GM21447 (cell line): ENCODE measurements around the gene ANKRD2.
"Not testable (repeated sequence)": the region's sequence is repeated elsewhere in the genome, so short reads cannot be mapped to it uniquely, and the experiment has no call there.

Experiments
- ATAC-seq: cut with Tn5 transposase; IDR thresholded peaks from one replicate; pipeline ENCODE4 v1.9.1; 2021; ENCODE audit not compliant: unreplicated experiment

Gene ANKRD2

GRCh38 chr10:97546456-97547270 lies 25.9 kb upstream of the ANKRD2 start:
- no peak for ATAC-seq

GRCh38 chr10:97547271-97547600 lies 25.3 kb upstream of the ANKRD2 start:
- no peak for ATAC-seq

GRCh38 chr10:97547962-97548361 lies 24.6 kb upstream of the ANKRD2 start:
- ATAC-seq: no peak

GRCh38 chr10:97548828-97549455 lies 23.6 kb upstream of the ANKRD2 start:
- no peak for ATAC-seq

GRCh38 chr10:97549587-97550322 lies 22.8 kb upstream of the ANKRD2 start:
- ATAC-seq: no peak

GRCh38 chr10:97550336-97551149 lies 22.0 kb upstream of the ANKRD2 start:
- no peak for ATAC-seq

- ATAC-seq: no peak
Measured at GRCh38 chr10:97551271-97551670, 21.3 kb upstream of the ANKRD2 start.

GRCh38 chr10:97553575-97554031 lies 19.0 kb upstream of the ANKRD2 start:
- peak; percentile 81 for ATAC-seq

GRCh38 chr10:97554336-97554735 lies 18.2 kb upstream of the ANKRD2 start:
- ATAC-seq: not testable (repeated sequence)

GRCh38 chr10:97555541-97555940 lies 17.0 kb upstream of the ANKRD2 start:
- ATAC-seq: not testable (repeated sequence)

GRCh38 chr10:97560731-97561381 lies 11.7 kb upstream of the ANKRD2 start:
- ATAC-seq: not testable (repeated sequence)

GRCh38 chr10:97561386-97562077 lies 11.0 kb upstream of the ANKRD2 start:
- not testable (repeated sequence) for ATAC-seq

GRCh38 chr10:97562329-97562728 lies 10.2 kb upstream of the ANKRD2 start:
- not testable (repeated sequence) for ATAC-seq

- no peak for ATAC-seq
Measured at GRCh38 chr10:97563337-97563736, 9.2 kb upstream of the ANKRD2 start.

- no peak for ATAC-seq
Measured at GRCh38 chr10:97564776-97565175, 7.8 kb upstream of the ANKRD2 start.

- no peak for ATAC-seq
Measured at GRCh38 chr10:97566336-97566996, 6.1 kb upstream of the ANKRD2 start.

GRCh38 chr10:97567891-97568290 lies 4.7 kb upstream of the ANKRD2 start:
- no peak for ATAC-seq

- no peak for ATAC-seq
Measured at GRCh38 chr10:97570146-97570788, 2.3 kb upstream of the ANKRD2 start.
